Neural cell (in vitro differentiated cells): ENCODE data around the gene TRIM40.

Experiments used
- EZH2 ChIP-seq: fragments of 200-600, 300-800 bp; shearing (Covaris generic), sonication (generic); IDR thresholded peaks from 2 replicates; pipeline ENCODE4 v1.6.1; 2014; ENCODE audit warnings: antibody characterized with exemption, low read length, borderline replicate concordance, mild to moderate bottlenecking; ENCODE audit not compliant: insufficient read depth, poor library complexity, severe bottlenecking
- RAD21 ChIP-seq: fragments of 450-650 bp; conservative IDR thresholded peaks from 2 replicates; pipeline ENCODE4 v1.6.1; 2014; ENCODE audit warnings: antibody characterized with exemption, mild to moderate bottlenecking, moderate library complexity
- REST ChIP-seq: IDR thresholded peaks from 2 replicates; pipeline ENCODE4 v1.6.1; 2012; ENCODE audit warnings: borderline replicate concordance
- TF ChIP-seq, protein P1 (sequence below): fragments of 450-650 bp; IDR thresholded peaks from 2 replicates; pipeline ENCODE4 v1.5.1; 2014; ENCODE audit warnings: antibody characterized with exemption, mild to moderate bottlenecking, moderate library complexity; ENCODE audit not compliant: poor library complexity, severe bottlenecking

DNA sequence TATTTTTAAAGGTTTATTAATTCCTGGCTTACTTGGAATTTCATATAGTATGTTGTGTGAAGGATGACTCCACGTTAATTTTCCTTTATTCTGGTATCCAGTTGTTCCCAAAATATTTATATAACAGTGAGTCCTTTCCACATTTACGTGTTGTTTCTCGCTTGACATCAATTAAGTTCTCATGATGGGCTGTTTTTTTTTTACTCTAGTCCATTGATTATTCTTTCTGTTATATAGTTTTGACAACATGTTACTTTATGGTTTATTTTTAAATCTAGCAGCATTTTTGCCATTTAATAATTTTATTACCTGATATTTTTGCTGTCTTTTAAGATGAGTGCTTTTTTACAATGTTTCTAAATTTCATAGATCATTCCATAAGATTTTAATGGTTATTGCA is 6.7 kb downstream of the TRIM40 start:
- TF ChIP-seq REST (no peak), EZH2 (no peak), RAD21 (no peak)
- TF ChIP-seq, protein P1, sequence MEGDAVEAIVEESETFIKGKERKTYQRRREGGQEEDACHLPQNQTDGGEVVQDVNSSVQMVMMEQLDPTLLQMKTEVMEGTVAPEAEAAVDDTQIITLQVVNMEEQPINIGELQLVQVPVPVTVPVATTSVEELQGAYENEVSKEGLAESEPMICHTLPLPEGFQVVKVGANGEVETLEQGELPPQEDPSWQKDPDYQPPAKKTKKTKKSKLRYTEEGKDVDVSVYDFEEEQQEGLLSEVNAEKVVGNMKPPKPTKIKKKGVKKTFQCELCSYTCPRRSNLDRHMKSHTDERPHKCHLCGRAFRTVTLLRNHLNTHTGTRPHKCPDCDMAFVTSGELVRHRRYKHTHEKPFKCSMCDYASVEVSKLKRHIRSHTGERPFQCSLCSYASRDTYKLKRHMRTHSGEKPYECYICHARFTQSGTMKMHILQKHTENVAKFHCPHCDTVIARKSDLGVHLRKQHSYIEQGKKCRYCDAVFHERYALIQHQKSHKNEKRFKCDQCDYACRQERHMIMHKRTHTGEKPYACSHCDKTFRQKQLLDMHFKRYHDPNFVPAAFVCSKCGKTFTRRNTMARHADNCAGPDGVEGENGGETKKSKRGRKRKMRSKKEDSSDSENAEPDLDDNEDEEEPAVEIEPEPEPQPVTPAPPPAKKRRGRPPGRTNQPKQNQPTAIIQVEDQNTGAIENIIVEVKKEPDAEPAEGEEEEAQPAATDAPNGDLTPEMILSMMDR, result no peak
